Islet precursor cell (in vitro differentiated cells): ENCODE measurements around the gene SLC19A1.
A peak's percentile ranks its signal among the peaks of the same experiment; 100 is the strongest.

Experiments
- DNase-seq: peaks from one replicate; pipeline ENCODE4 v3.0.0-alpha.2; 2018

Gene SLC19A1

DNA sequence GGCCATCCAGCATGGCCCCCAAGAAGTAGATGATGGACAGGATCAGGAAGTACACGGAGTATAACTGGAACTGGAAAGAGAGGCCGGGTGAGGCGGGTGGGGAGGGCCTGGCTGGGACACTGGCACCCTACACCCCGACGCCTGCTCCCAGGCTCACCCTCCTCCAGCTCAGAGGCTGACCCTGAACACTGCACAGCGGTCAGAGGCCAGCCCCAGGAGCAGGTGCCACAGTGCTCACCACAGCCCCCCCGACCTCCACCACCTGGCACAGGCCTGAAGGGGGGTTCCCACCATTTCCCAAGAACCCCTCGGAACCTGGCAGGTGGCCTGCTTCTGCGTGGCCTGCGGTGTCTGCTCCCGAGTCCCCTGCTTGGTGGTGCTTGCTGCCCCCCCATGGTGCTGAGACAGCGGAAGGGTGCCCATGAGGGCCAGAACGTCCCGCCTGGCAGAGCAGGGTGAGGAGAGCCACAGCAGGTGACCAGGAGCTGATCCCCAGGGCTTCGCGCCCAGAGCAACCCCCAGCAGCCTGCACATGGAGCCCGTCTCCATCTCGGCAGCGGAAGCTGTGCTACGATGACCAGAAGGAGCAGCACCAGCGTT lies 26.1 kb downstream of the SLC19A1 start:
- DNase-seq, result peak; percentile 55

DNA sequence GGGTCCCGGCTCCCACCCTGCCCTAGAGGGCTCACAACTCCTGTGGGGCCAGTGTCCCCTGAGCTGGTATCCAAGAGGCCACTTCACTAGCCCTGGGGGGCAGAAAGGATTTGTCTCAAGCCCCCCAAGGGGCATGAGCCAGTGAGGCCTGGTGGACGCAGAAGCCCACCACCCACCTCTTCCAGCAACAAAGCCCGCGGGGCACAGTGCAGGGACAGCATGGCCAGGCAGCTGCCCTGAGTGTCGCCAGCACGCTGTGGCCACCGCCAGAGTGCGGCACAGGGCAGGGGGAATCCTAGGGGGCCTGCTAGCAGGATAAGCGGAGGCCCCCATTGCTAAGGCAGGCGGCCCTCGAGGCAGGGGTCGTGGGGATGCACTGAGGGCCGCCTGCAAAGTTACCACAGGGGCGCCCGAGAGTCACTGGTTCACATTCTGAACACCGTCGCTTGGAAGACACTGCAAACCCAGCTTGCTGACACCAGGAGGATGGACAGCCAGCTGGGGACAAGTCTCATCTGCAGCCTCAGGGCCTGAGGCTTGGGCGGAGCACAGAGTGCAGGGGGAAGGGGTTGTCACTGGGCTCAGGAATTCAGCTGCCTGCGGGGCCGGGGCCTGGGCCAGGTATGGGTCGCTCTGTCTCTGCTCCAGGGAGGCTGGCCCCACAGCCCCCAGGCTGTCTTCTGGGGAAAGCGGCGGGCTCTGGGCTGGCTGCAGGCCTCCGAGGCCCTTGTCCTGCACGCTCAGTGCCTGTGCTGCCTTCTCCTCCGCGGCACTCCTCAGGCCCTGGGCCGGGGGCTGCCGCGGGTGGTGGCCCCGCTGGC lies 26.8 kb downstream of the SLC19A1 start:
- peak; percentile 91 for DNase-seq

DNA sequence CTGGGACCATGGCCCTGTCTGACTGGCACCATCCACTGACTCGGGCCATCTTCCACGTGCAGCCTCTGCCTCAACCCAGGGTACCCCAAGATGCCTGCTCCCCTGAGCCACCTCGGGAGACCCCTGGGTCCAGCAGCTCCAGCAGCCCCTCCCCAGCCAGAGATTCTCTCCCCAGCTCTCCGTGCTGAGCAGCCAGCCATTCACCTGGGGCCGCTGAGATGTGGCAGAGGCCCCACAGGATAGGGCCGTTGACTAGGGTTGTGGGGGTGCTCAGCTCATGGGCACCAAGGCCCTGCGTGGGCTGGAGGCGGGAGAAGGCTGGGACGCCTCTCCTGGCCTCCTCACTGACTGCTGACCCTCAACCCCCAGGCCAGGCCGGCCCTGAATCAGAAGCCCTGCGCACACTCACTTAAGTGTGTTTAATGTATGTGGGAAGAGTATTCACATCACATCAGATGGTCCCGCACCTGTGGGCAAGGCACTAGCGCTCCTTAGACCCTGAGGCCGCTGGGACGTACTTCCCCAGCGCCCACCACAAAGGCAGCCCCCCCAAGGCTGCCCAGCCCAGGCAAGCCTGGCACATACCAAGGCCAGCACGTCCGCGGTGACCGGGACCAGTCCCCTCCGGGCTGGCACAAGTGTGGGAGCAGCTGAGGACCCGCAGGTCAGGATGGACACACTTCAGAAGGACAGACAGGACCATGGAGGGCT lies 27.8 kb downstream of the SLC19A1 start:
- peak; percentile 57 for DNase-seq

- DNase-seq, result peak; percentile 60
Observed at GRCh38 chr21:45513741-45514310, 28.4 kb downstream of the SLC19A1 start.

DNA sequence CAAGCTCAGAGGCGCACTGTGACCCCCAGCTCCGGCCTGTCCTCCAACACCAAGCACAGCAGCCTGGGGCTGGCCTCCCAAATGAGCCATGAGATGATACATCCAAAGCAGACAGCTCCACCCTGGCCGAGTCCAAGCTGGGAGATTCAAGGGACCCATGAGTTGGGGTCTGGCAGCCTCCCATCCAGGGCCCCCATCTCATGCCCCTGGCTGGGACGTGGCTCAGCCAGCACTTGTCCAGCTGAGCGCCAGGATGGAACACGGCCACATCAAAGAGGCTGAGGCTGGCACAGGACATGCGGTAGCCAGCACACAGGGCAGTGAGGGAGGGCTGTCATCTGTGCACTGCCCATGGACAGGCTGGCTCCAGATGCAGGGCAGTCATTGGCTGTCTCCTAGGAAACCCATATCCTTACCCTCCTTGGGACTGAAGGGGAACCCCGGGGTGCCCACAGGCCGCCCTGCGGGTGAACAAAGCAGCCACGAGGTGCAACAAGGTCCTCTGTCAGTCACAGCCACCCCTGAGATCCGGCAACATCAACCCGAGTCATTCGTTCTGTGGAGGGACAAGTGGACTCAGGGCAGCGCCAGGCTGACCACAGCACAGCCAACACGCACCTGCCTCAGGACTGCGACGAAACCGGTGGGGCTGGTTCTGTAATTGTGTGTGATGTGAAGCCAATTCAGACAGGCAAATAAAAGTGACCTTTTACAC lies 29.1 kb downstream of the SLC19A1 start:
- DNase-seq, result no peak

DNA sequence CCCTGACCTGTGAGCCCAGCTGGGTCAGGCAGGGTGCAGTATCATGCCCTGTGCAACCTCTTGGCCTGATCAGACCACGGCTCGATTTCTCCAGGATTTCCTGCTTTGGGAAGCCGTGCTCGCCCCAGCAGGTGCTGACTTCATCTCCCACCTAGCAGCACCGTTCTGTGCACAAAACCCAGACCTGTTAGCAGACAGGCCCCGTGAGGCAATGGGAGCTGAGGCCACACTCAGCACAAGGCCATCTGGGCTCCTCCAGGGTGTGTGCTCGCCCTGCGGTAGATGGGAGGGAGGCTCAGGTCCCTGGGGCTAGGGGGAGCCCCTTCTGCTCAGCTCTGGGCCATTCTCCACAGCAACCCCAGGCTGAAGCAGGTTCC lies 29.6 kb downstream of the SLC19A1 start:
- DNase-seq, result peak; percentile 58

GRCh38 chr21:45511661-45512431 lies 30.4 kb downstream of the SLC19A1 start:
- no peak for DNase-seq

GRCh38 chr21:45511007-45511406 lies 31.2 kb downstream of the SLC19A1 start:
- DNase-seq, result no peak

DNA sequence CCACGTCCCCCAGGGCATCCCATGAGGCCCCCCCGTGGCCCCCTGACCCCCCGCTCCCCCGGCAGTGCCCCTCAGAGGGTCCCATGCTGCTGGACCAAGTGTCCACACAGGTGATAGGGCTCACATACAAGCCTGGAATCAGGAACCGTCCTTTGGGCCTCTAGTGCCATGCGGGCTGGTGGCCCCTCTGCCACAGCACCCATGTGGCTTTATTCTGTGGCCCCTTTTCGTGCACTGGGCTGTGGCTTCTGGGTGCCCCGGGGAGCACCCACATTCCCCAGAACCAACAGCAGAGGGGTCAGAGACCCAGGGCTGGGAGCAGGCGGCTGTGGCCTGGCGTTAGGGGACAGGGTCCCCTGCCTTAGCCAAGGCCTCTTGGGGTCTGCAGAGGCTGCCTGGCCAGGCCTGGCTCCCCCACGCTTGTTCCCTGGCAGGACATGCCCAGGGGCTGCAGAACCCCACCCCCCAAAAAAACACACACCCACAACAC lies 31.7 kb downstream of the SLC19A1 start:
- no peak for DNase-seq

GRCh38 chr21:45509566-45510465 lies 32.4 kb downstream of the SLC19A1 start:
- DNase-seq, result no peak

DNA sequence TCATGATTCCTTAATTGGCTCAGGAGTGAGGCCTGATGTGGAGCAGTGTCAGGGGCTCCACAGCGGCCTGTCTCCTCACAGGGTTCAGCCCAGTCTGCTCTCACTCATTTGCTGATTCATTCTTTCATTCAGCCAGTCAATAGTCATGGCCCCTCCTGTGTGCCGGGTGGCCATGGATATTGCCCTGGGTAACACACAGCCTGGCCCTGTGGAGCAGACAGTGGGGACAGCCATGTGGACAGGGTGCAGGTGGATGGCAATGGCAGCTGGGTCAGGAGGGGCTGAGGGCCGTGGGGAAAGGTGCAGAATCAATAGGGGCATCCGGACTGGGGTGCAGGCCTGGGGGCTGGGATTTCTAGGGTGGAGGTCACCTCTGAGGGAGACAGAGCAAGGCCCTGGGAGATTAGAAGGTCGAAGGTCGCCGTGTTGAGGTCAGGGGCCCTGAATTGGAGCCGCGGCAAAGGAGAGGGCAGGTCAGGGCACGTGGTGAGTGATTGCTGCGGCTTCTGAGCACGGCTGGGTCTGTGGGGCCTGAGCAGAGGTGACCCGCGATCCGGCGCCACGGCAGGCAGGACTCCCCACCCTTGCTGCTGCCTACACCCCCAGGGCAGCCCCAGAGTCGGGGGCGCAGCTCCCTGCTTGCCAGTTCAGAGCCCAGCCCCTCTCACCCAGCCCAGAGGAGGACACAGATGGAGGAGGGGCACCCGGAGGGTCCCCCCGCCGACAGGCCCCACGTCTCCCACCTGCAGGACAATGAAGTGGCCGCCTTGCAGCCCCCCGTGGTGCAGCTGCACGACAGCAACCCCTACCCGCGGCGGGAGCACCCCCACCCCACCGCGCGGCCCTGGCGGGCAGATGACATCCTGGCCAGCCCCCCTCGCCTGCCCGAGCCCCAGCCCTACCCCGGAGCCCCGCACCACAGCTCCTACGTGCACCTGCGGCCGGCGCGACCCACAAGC lies 33.4 kb downstream of the SLC19A1 start:
- DNase-seq, result no peak

GRCh38 chr21:45507888-45508508 lies 34.2 kb downstream of the SLC19A1 start:
- peak; percentile 33 for DNase-seq

DNA sequence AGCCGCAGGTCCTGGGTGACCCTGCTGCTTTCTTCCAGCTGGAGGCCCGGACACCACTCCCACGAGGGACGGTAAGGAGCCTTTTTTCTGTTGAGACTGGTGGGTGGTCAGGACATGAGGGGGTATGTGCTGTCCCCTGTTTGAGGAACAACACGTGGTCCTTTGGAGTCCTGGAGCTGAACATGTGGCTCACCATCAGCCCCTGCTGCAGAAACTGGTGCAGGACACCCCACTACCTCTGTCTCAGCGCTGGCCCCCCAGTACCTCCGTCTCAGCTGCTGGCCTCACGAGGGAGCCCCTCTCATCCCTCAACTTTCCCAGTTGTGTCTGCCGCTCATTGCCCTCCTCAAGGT lies 34.7 kb downstream of the SLC19A1 start:
- no peak for DNase-seq

DNA sequence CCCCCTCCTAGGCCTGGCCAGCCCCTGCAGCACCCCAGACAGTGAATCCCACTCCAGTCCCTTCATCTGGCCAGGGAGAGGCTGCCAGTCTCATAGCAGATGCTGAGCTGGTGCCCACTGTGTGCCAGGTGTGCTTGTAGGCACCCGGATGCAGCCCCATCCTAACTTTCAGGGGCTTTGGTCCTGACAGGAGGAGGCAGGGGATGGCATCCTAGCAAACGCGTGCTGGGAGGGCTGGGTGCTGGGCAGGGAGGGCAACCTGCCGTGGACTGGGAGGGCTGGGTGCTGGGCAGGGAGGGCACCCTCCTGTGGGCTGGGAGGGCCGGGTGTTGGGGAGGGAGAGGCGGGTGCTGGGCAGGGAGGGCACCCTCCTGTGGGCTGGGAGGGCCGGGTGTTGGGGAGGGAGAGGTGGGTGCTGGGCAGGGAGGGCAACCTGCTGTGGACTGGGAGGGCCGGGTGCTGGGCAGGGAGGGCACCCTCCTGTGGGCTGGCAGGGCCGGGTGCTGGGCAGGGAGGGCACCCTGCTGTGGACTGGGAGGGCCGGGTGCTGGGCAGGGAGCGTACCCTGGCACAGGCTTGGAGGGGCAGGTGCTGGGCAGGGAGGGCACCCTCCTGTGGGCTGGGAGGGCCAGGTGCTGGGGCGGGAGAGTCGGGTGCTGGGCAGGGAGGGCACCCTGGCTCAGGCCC lies 35.3 kb downstream of the SLC19A1 start:
- peak; percentile 41 for DNase-seq

DNA sequence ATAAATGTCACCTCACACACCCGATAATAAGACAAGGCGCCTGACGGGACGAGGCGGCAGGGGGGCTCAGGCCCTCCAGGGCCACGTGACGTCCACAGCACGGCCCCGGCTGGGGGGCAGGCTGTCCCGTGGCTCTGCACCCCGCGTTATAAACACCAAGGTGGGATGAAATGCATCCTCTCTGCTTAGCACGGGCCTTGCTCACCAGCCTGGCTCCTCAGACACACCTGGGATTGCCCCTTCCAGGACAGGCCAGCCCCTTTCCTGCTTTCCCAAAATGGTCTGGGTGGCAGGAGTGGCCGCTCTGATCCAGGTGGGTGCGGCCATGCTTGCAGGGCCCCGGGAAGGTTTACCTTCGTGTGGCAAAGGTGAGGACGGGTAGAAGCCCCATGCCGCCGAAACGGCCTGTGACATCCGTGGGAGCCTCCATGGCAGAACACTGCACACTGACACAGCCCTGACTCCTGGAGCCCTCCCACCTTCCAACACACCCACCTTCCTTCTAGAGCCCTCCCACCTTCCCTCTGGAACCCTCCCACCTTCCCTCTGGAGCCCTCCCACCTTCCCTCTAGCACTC lies 35.9 kb downstream of the SLC19A1 start:
- DNase-seq, result no peak

DNA sequence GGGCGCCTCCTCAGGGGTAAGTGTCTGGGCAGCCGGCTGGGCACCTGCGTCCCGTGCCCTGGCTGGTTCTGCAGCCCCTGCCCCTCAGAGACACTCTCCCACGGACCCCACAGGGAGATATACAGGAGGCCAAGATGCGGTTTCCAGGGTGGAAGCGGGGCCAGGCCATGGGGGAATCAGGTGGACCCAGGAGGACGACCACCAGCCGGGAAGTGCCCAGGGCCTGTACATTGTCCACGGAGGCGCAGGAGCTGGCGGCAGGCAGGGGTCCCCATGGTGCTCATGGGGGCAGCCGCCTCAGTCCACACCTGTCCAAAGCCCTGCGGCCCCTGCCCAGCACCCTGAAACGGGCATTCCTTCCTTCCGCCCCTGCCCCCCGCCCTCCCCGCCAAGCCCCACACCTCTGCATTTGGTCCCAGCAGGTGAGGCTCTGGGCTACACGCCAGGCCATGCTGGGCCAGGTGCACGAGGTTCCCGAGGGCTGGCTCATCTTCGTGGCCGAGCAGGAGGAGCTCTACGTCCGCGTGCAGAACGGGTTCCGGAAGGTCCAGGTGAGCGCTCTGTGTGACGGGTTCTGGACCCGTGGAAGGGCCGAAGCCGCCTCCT lies 36.7 kb downstream of the SLC19A1 start:
- peak; percentile 45 for DNase-seq

DNA sequence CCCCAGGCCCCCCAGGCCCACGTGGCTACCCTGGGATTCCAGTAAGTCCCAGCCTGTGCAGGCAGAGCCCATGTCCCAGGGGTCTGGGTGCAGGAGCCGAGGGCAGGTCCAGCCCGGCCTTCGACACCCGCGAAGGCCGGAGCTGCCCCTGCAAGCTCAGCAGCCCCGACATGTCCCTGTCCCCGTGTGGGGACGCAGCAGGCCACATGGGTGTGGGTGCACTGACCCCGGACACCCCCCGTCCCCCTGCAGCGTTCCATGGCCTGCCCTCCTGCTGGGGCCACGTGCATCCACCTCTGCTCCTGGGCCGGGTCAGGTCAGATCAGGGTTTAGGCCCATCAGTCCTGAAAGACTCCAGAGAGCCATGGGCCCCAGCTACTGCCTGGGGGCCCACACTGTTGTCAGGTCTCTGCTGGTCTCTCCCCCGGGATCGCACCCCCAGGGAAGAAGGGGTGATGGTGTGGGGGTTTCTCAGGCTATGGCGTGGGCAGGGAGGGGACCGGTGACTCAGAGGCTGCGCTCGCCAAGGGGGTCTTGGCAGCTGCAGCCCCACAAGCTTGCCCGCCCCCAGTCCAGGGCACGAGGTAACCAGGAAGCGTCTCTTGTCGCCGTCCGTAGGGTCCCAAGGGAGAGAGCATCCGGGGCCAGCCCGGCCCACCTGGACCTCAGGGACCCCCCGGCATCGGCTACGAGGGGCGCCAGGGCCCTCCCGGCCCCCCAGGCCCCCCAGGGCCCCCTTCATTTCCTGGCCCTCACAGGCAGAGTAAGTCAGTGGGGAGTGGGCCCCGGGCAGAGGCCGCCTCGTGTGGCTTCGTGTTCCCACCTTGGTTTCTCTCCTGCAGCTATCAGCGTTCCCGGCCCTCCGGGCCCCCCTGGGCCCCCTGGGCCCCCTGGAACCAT lies 37.5 kb downstream of the SLC19A1 start:
- peak; percentile 46 for DNase-seq
